SK-N-SH treated with all-trans-retinoic acid at 6 μM for 48 hours (cell line): Measurements from ENCODE around the gene LGR4.
"Not testable (repeated sequence)": the region's sequence is repeated elsewhere in the genome, so short reads cannot be mapped to it uniquely, and the experiment has no call there.

Source experiments
- OSR1 ChIP-seq: fragments of 250-450 bp; sonication (Bioruptor Pico); IDR thresholded peaks from 2 replicates; pipeline ENCODE4 v1.8.0; 2022; ENCODE audit warnings: moderate library complexity, mild to moderate bottlenecking, inconsistent platforms
- TCF4 ChIP-seq: fragments of 250-450 bp; sonication (Bioruptor Pico); IDR thresholded peaks from 2 replicates; pipeline ENCODE4 v1.8.0; 2021; ENCODE audit warnings: mild to moderate bottlenecking, moderate library complexity, borderline replicate concordance
- ZC3H10 ChIP-seq: fragments of 250-450 bp; sonication (Bioruptor Pico); IDR thresholded peaks from 2 replicates; pipeline ENCODE4 v1.5.1; 2021; ENCODE audit warnings: mild to moderate bottlenecking, moderate library complexity
- ZFP3 ChIP-seq: fragments of 250-450 bp; sonication (Bioruptor Pico); IDR thresholded peaks from 2 replicates; pipeline ENCODE4 v1.5.0; 2020; ENCODE audit warnings: mild to moderate bottlenecking, moderate library complexity
- TF ChIP-seq, protein P1 (sequence below): fragments of 250-450 bp; sonication (Bioruptor Pico); IDR thresholded peaks from 2 replicates; pipeline ENCODE4 v1.5.1; 2020; ENCODE audit warnings: low read depth, mild to moderate bottlenecking, moderate library complexity
- TF ChIP-seq, protein P2 (sequence below): fragments of 250-450 bp; sonication (Bioruptor Pico); IDR thresholded peaks from 2 replicates; pipeline ENCODE4 v1.8.0; 2021; ENCODE audit warnings: low read depth, mild to moderate bottlenecking, moderate library complexity, borderline replicate concordance

DNA sequence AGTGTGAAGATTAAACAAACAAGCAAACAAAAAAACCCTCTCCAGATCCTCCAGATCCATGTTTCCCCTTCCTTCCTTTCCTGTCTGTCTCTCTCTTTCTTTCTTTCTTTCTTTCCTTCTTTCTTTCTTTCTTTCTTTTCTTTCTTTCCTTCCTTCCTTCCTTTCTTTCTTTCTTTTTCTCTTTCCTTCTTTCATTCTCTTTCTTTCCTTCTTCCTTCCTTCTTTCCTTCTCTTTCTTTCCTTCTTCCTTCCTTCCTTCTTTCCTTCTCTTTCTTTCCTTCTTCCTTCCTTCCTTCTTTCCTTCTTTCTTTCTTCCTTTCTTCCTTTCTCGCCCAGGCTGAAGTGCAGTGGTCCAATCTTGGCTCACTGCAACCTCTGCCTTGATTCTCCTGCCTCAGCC lies 44.9 kb upstream of the LGR4 start:
- TF ChIP-seq OSR1 (CRISPR knock-in tag); TCF4; ZC3H10; ZFP3 (CRISPR knock-in tag): not testable (repeated sequence)
- TF ChIP-seq, protein P1, sequence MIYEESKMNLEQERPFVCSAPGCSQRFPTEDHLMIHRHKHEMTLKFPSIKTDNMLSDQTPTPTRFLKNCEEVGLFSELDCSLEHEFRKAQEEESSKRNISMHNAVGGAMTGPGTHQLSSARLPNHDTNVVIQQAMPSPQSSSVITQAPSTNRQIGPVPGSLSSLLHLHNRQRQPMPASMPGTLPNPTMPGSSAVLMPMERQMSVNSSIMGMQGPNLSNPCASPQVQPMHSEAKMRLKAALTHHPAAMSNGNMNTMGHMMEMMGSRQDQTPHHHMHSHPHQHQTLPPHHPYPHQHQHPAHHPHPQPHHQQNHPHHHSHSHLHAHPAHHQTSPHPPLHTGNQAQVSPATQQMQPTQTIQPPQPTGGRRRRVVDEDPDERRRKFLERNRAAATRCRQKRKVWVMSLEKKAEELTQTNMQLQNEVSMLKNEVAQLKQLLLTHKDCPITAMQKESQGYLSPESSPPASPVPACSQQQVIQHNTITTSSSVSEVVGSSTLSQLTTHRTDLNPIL = not testable (repeated sequence)
- TF ChIP-seq, protein P2, sequence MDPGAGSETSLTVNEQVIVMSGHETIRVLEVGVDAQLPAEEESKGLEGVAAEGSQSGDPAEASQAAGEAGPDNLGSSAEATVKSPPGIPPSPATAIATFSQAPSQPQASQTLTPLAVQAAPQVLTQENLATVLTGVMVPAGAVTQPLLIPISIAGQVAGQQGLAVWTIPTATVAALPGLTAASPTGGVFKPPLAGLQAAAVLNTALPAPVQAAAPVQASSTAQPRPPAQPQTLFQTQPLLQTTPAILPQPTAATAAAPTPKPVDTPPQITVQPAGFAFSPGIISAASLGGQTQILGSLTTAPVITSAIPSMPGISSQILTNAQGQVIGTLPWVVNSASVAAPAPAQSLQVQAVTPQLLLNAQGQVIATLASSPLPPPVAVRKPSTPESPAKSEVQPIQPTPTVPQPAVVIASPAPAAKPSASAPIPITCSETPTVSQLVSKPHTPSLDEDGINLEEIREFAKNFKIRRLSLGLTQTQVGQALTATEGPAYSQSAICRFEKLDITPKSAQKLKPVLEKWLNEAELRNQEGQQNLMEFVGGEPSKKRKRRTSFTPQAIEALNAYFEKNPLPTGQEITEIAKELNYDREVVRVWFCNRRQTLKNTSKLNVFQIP (CRISPR knock-in tag) = not testable (repeated sequence)
